ENCODE measurements around the gene EPSTI1.

EPSTI1 gene

GRCh38 chr13:42971691-42972347, 20.2 kb downstream of the EPSTI1 start:
- no peak for DNase-seq (ENCODE audit: low spot score)

- peak; percentile 54 for DNase-seq (ENCODE audit: low spot score)
Measured at GRCh38 chr13:42970824-42971690, 21.0 kb downstream of the EPSTI1 start.

GRCh38 chr13:42969565-42970172, 22.4 kb downstream of the EPSTI1 start:
- DNase-seq (ENCODE audit: low spot score): peak; percentile 75

- no peak for DNase-seq (ENCODE audit: low spot score)
Measured at GRCh38 chr13:42968906-42969305, 23.1 kb downstream of the EPSTI1 start.

GRCh38 chr13:42967660-42968059, 24.4 kb downstream of the EPSTI1 start:
- no peak for DNase-seq (ENCODE audit: low spot score)

GRCh38 chr13:42965281-42965680, 26.8 kb downstream of the EPSTI1 start:
- DNase-seq (ENCODE audit: low spot score): no peak

- no peak for DNase-seq (ENCODE audit: low spot score)
Measured at GRCh38 chr13:42964761-42965161, 27.3 kb downstream of the EPSTI1 start.

- DNase-seq (ENCODE audit: low spot score): no peak
Measured at GRCh38 chr13:42959615-42960014, 32.4 kb downstream of the EPSTI1 start.

- no peak for DNase-seq (ENCODE audit: low spot score)
Measured at GRCh38 chr13:42957881-42958280, 34.2 kb downstream of the EPSTI1 start.

- DNase-seq (ENCODE audit: low spot score): no peak
Measured at GRCh38 chr13:42950181-42950580, 41.9 kb downstream of the EPSTI1 start.

GRCh38 chr13:42947925-42948324, 44.1 kb downstream of the EPSTI1 start:
- DNase-seq (ENCODE audit: low spot score): no peak

- DNase-seq (ENCODE audit: low spot score): no peak
Measured at GRCh38 chr13:42946927-42947326, 45.1 kb downstream of the EPSTI1 start.

GRCh38 chr13:42929886-42930535, 62.0 kb downstream of the EPSTI1 start:
- no peak for DNase-seq (ENCODE audit: low spot score)

GRCh38 chr13:42926555-42926954, 65.5 kb downstream of the EPSTI1 start:
- DNase-seq (ENCODE audit: low spot score): no peak

- no peak for DNase-seq (ENCODE audit: low spot score)
Measured at GRCh38 chr13:42926043-42926442, 66.0 kb downstream of the EPSTI1 start.

- no peak for DNase-seq (ENCODE audit: low spot score)
Measured at GRCh38 chr13:42925626-42926025, 66.4 kb downstream of the EPSTI1 start.

- DNase-seq (ENCODE audit: low spot score): no peak
Measured at GRCh38 chr13:42924344-42924743, 67.7 kb downstream of the EPSTI1 start.

GRCh38 chr13:42907745-42908144, 84.3 kb downstream of the EPSTI1 start:
- DNase-seq (ENCODE audit: low spot score): no peak

- no peak for DNase-seq (ENCODE audit: low spot score)
Measured at GRCh38 chr13:42906257-42906656, 85.8 kb downstream of the EPSTI1 start.

- no peak for DNase-seq (ENCODE audit: low spot score)
Measured at GRCh38 chr13:42905579-42905978, 86.5 kb downstream of the EPSTI1 start.

- DNase-seq (ENCODE audit: low spot score): no peak
Measured at GRCh38 chr13:42899266-42899665, 92.8 kb downstream of the EPSTI1 start.

- no peak for DNase-seq (ENCODE audit: low spot score)
Measured at GRCh38 chr13:42895776-42896175, 96.3 kb downstream of the EPSTI1 start.
